CD8-positive, alpha-beta memory T cell (primary cell): ENCODE results near the gene PKP2. TPM values are rescaled to one million over a fixed set of nuclear protein-coding genes. Genes with fewer than 3 reads are reported as not detected.
A peak's percentile ranks its signal among the peaks of the same experiment; 100 is the strongest.

Experiments
- CTCF ChIA-PET: fragments of 350-600 bp; sonication (Branson Sonifier 250); formaldehyde crosslinking; loops from one replicate; lab custom pipeline; 2021; ENCODE audit warnings: antibody characterized with exemption; lab: Charles Lee
- POLR2A ChIA-PET: fragments of 350-600 bp; sonication (Branson Sonifier 250); formaldehyde crosslinking; loops from one replicate; lab custom pipeline; 2021; ENCODE audit warnings: antibody characterized with exemption; lab: Charles Lee
- DNase-seq, 5 donors: peaks; one replicate each; pipeline versions ENCODE4 v3.0.0 to v3.0.0-alpha.2; 2020 to 2022; ENCODE audit warnings: mixed read lengths in 1 of 5
- H3K27ac ChIP-seq: one replicate; pipeline ENCODE4 v1.7.0; 2013; ENCODE audit warnings: low read depth, mild to moderate bottlenecking, low read length, moderate library complexity
- H3K27me3 ChIP-seq: 2 replicates; pipeline ENCODE4 v1.7.0; 2013; ENCODE audit warnings: low read length, mild to moderate bottlenecking; ENCODE audit not compliant: insufficient read depth, poor library complexity, severe bottlenecking
- H3K36me3 ChIP-seq: 2 replicates; pipeline ENCODE4 v1.7.0; 2013; ENCODE audit warnings: mild to moderate bottlenecking, low read length, moderate library complexity; ENCODE audit not compliant: insufficient read depth
- H3K4me1 ChIP-seq: 2 replicates; pipeline ENCODE4 v1.7.0; 2013; ENCODE audit warnings: mild to moderate bottlenecking, low read length, moderate library complexity; ENCODE audit not compliant: insufficient read depth
- H3K4me3 ChIP-seq: 2 replicates; pipeline ENCODE4 v1.7.0; 2013; ENCODE audit warnings: mild to moderate bottlenecking, low read length
- H3K9me3 ChIP-seq: 2 replicates; pipeline ENCODE4 v1.7.0; 2013; ENCODE audit warnings: mild to moderate bottlenecking, low read length
- H3K27ac Mint-ChIP-seq, 8 donors: one replicate each; pipeline ENCODE4 v1.8.0; 2020 to 2021; ENCODE audit warnings: mixed read lengths in 8 of 8, mild to moderate bottlenecking in 6 of 8, inconsistent platforms in 3 of 8, moderate library complexity in 3 of 8
- H3K27me3 Mint-ChIP-seq, 2 donors: one replicate each; pipeline ENCODE4 v1.8.0; 2020 to 2021; ENCODE audit warnings: mixed read lengths in 2 of 2, mild to moderate bottlenecking in 1 of 2, moderate library complexity in 1 of 2
- H3K36me3 Mint-ChIP-seq, 3 donors: one replicate each; pipeline ENCODE4 v1.8.0; 2020 to 2021; ENCODE audit warnings: mixed read lengths in 3 of 3, inconsistent platforms in 1 of 3, mild to moderate bottlenecking in 1 of 3
- H3K4me1 Mint-ChIP-seq, 3 donors: one replicate each; pipeline ENCODE4 v1.8.0; 2020 to 2021; ENCODE audit warnings: mixed read lengths in 3 of 3, inconsistent platforms in 1 of 3, mild to moderate bottlenecking in 1 of 3
- H3K4me3 Mint-ChIP-seq, 7 donors: one replicate each; pipeline ENCODE4 v1.8.0; 2020 to 2021; ENCODE audit warnings: mixed read lengths in 7 of 7, mild to moderate bottlenecking in 6 of 7, moderate library complexity in 4 of 7, inconsistent platforms in 2 of 7
- H3K9me3 Mint-ChIP-seq, 5 donors: one replicate each; pipeline ENCODE4 v1.8.0; 2020 to 2022; ENCODE audit warnings: mixed read lengths in 5 of 5, mild to moderate bottlenecking in 3 of 5, moderate library complexity in 2 of 5, inconsistent platforms in 1 of 5
- polyA plus RNA-seq: library from polyadenylated mRNA; unstranded; fragments of 300-500 nt; fragmentation: Illumina TruSeq; gene quantifications from one replicate; pipeline ENCODE4 v1.2.3, GENCODE V29; 2021
- total RNA-seq, 2 experiments: library from RNA; stranded (reverse); gene quantifications; one replicate each; pipeline ENCODE4 v1.2.3, GENCODE V29; 2021

Gene PKP2
- total and polyA plus RNA-seq, 3 experiments from 2014 or later, result 0.15 to 0.40 (median 0.17) TPM

GRCh38 chr12:32755654-32756475 is 140.7 kb downstream of the PKP2 start, which contains the start of gene YARS2:
TSS of gene YARS2 (minus strand) at chr12:32755897. CDS start at chr12:32755874, 23 bp downstream.
- Mint-ChIP-seq H3K4me3 (peak within 1 kb of the TSS; percentile 84 to 98 (median 91)), H3K9me3 (no peaks in the 10 kb centered on the region), H3K4me1 (peaks cover 15 to 23% (median 19%) of the 10 kb centered on the region in 3 donors), H3K36me3 (peaks cover 0 to 43% (median 6%) of the 10 kb centered on the region in 3 donors), H3K27ac (peak within 1 kb of the TSS; percentile 88 to 97 (median 94)), H3K27me3 (peaks cover 0 to 3% of the 10 kb centered on the region in 2 donors)
- peaks cover 14% of the 10 kb centered on the region for H3K36me3 ChIP-seq
- peak within 1 kb of the TSS; percentile 97 for H3K4me3 ChIP-seq
- H3K27ac ChIP-seq, result peak within 1 kb of the TSS; percentile 95
- POLR2A ChIA-PET, result interaction anchor here (0.6 to 1.8 kb wide), 4 partner anchors 77 to 1266 kb away, joined by 3 to 44 read pairs (median 6); partner anchors contain the start of genes ALG10 and DNM1L
- H3K4me1 ChIP-seq, result peaks cover 14% of the 10 kb centered on the region
- no peaks in the 10 kb centered on the region for H3K9me3 ChIP-seq
- peak; percentile 81 to 92 (median 83) for DNase-seq
- no peaks in the 10 kb centered on the region for H3K27me3 ChIP-seq
- CTCF ChIA-PET, result interaction anchor here (0.6 to 4.0 kb wide), 32 partner anchors 8 to 1639 kb away, joined by 3 to 52 read pairs (median 4); partner anchors contain the start of genes ALG10, DNM1L and ETFBKMT

- POLR2A ChIA-PET, result interaction anchor here (0.7 to 1.8 kb wide), 5 partner anchors 52 to 1267 kb away, joined by 3 to 44 read pairs (median 8); partner anchors contain the start of genes ALG10 and DNM1L
These were observed 141.4 kb downstream of the PKP2 start for GRCh38 chr12:32755051-32755653.

DNA sequence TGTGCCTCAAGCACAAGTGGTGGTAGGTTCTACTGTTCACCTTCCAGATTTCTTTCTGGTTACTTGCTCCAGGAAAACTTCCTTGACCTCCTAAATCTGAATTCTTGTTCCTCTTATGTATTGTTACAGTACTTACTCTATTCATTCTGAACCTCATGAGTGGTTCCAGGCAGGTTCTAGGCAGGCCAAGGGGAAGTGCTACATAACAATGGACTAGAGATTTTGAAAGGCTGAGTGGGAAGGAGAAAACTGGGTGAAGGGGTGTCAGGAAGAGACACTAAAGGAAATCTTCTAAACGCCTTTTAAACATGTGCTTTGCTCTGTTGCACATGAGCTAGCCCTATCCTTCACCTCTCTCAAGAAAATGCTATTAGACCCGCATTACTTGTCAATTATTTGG is 142.5 kb downstream of the PKP2 start:
- peak overlapping the region in 7 of 8 donors; percentile 38 to 97 (median 88) for H3K27ac Mint-ChIP-seq
- no peak for DNase-seq
- H3K27me3 ChIP-seq, result no peaks in the 10 kb centered on the region
- H3K9me3 Mint-ChIP-seq, result no peaks in the 10 kb centered on the region
- no peaks in the 10 kb centered on the region for H3K9me3 ChIP-seq
- H3K36me3 Mint-ChIP-seq, result peaks cover 3 to 57% (median 13%) of the 10 kb centered on the region in 3 donors
- no peak overlapping the region for H3K4me3 ChIP-seq
- peaks cover 15 to 23% (median 19%) of the 10 kb centered on the region in 3 donors for H3K4me1 Mint-ChIP-seq
- H3K4me3 Mint-ChIP-seq, result peak overlapping the region; percentile 78 to 98 (median 86)
- H3K36me3 ChIP-seq, result peaks cover 24% of the 10 kb centered on the region
- CTCF ChIA-PET, result interaction anchor here (1.3 to 4.0 kb wide), 9 partner anchors 8 to 1267 kb away, joined by 3 to 52 read pairs (median 8); partner anchors contain the start of gene ALG10
- H3K4me1 ChIP-seq, result peaks cover 14% of the 10 kb centered on the region
- POLR2A ChIA-PET, result interaction anchor here (0.7 to 1.0 kb wide), 2 partner anchors 1101 to 1430 kb away, joined by 5 to 7 read pairs; no protein-coding TSS in a partner anchor
- H3K27me3 Mint-ChIP-seq, result no peaks in the 10 kb centered on the region
- H3K27ac ChIP-seq, result peak overlapping the region; percentile 95

More at GRCh38 chr12:32755051-32755653, 141.4 kb downstream of the PKP2 start:
- peak; percentile 51 to 78 (median 65) for DNase-seq
- Histone ChIP-seq H3K36me3 (peaks cover 18% of the 10 kb centered on the region), H3K9me3 (no peaks in the 10 kb centered on the region), H3K4me3 (peak overlapping the region; percentile 97), H3K27ac (peak overlapping the region; percentile 95), H3K27me3 (no peaks in the 10 kb centered on the region), H3K4me1 (peaks cover 14% of the 10 kb centered on the region)
- Mint-ChIP-seq H3K27ac (peak overlapping the region; percentile 88 to 97 (median 94)), H3K36me3 (peaks cover 3 to 49% (median 10%) of the 10 kb centered on the region in 3 donors), H3K9me3 (no peaks in the 10 kb centered on the region), H3K4me1 (peaks cover 15 to 23% (median 19%) of the 10 kb centered on the region in 3 donors), H3K27me3 (peaks cover 0 to 3% of the 10 kb centered on the region in 2 donors), H3K4me3 (peak overlapping the region; percentile 84 to 98 (median 91))
- CTCF ChIA-PET, result interaction anchor here (0.9 to 4.0 kb wide), 27 partner anchors 9 to 1484 kb away, joined by 3 to 52 read pairs (median 4); partner anchors contain the start of genes ALG10, DNM1L and ETFBKMT

- Mint-ChIP-seq H3K36me3 (peaks cover 3 to 62% (median 13%) of the 10 kb centered on the region in 3 donors), H3K4me1 (peaks cover 15 to 23% (median 19%) of the 10 kb centered on the region in 3 donors), H3K9me3 (no peaks in the 10 kb centered on the region), H3K27me3 (no peaks in the 10 kb centered on the region), H3K27ac (peak overlapping the region; percentile 32 to 95 (median 72)), H3K4me3 (peak overlapping the region; percentile 4 to 98 (median 42))
- H3K27ac ChIP-seq, result no peak overlapping the region
- H3K4me1 ChIP-seq, result peaks cover 14% of the 10 kb centered on the region
- H3K36me3 ChIP-seq, result peaks cover 26% of the 10 kb centered on the region
- no peak overlapping the region for H3K4me3 ChIP-seq
- CTCF ChIA-PET, result interaction anchor here (1.3 kb wide), 1 partner anchor 11 kb away, joined by 3 read pairs; no protein-coding TSS in a partner anchor
- no peak for DNase-seq
- no peaks in the 10 kb centered on the region for H3K9me3 ChIP-seq
- POLR2A ChIA-PET, result no interaction called here
- no peaks in the 10 kb centered on the region for H3K27me3 ChIP-seq
These were observed 143.0 kb downstream of the PKP2 start for GRCh38 chr12:32753605-32754004.

DNA sequence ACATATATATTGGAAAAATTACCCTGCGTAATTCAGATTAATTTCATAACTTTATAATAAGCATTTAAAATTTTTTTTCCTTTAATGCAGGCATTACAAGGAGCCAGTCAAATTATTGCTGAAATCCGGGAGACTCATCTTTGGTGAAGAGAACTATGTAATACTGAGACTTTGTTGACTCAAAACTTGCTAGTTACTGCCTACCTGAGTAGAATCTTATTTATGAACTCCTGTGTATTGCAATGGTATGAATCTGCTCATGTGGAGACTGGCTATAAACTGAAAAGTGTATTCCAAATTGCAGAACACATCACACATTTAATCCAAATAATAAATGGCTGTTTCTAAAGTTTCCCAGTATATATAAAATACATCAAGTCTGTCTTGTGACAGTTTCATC is 153.3 kb downstream of the PKP2 start:
- H3K36me3 Mint-ChIP-seq, result peaks cover 3 to 91% (median 20%) of the 10 kb centered on the region in 3 donors
- H3K4me1 Mint-ChIP-seq, result peaks cover 6 to 33% (median 32%) of the 10 kb centered on the region in 3 donors
- H3K4me3 Mint-ChIP-seq, result no peak overlapping the region
- Histone ChIP-seq H3K9me3 (no peaks in the 10 kb centered on the region), H3K36me3 (peaks cover 11% of the 10 kb centered on the region), H3K4me3 (no peak overlapping the region), H3K27ac (no peak overlapping the region), H3K27me3 (no peaks in the 10 kb centered on the region), H3K4me1 (no peaks in the 10 kb centered on the region)
- H3K9me3 Mint-ChIP-seq, result no peaks in the 10 kb centered on the region
- CTCF ChIA-PET, result interaction anchor here (1.3 to 1.8 kb wide), 2 partner anchors 10 to 12 kb away, joined by 3 to 11 read pairs; partner anchors contain the start of gene YARS2
- no peaks in the 10 kb centered on the region for H3K27me3 Mint-ChIP-seq
- no peak for DNase-seq
- POLR2A ChIA-PET, result no interaction called here
- H3K27ac Mint-ChIP-seq, result no peak overlapping the region

DNA sequence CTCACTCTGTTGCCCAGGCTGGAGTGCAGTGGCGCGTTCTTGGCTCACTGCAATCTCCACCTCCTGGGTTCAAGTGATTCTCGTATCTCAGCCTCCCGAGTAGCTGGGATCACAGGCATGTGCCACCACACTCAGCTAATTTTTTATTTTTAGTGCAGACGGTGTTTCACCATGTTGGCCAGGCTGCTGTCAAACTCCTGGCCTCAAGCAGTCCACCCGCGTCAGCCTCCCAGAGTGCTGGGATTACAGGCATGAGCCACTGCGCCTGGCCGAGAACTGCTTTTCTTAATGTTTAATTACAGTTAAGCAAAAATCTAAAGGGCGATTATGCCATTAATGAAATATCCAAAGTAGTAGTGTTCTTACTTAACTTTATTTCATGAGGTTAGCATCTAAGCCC is 154.4 kb downstream of the PKP2 start:
- Histone ChIP-seq H3K4me3 (no peak overlapping the region), H3K36me3 (peaks cover 13% of the 10 kb centered on the region), H3K9me3 (no peaks in the 10 kb centered on the region), H3K27me3 (no peaks in the 10 kb centered on the region), H3K27ac (no peak overlapping the region), H3K4me1 (no peaks in the 10 kb centered on the region)
- Mint-ChIP-seq H3K36me3 (peaks cover 3 to 88% (median 13%) of the 10 kb centered on the region in 3 donors), H3K4me1 (peaks cover 9 to 35% (median 32%) of the 10 kb centered on the region in 3 donors), H3K9me3 (no peaks in the 10 kb centered on the region), H3K4me3 (no peak overlapping the region), H3K27me3 (no peaks in the 10 kb centered on the region), H3K27ac (peak overlapping the region in 2 of 8 donors; percentile 10 to 39)
- ChIA-PET POLR2A (no interaction called here), CTCF (interaction anchor here (0.6 to 1.3 kb wide), 3 partner anchors 11 to 1555 kb away, joined by 3 to 6 read pairs (median 3); partner anchors contain the start of gene YARS2)
- DNase-seq, result no peak
